Stimulated activated memory B cell treated with anti-CD40 and anti-IgM and Interleukin-4, amounts not matched to agents 10 μg/mL and 1 μg/mL and 100 μg/mL, for 72 hours (primary cell): ENCODE data around the gene CDH12.
"Not testable (repeated sequence)": the region's sequence is repeated elsewhere in the genome, so short reads cannot be mapped to it uniquely, and the experiment has no call there.

ENCODE experiments used
- ATAC-seq: fragments of 150-1000 bp; cut with Tn5 transposase; 2 replicates; pipeline ENCODE4 v1.10.0; 2021
- H3K27ac Mint-ChIP-seq: one replicate; pipeline ENCODE4 v1.8.0; 2022; ENCODE audit warnings: mild to moderate bottlenecking, mixed read lengths
- H3K27me3 Mint-ChIP-seq: one replicate; pipeline ENCODE4 v1.8.0; 2022; ENCODE audit warnings: mixed read lengths
- H3K36me3 Mint-ChIP-seq: one replicate; pipeline ENCODE4 v1.8.0; 2022; ENCODE audit warnings: mixed read lengths
- H3K4me1 Mint-ChIP-seq: one replicate; pipeline ENCODE4 v1.8.0; 2022; ENCODE audit warnings: mixed read lengths
- H3K4me3 Mint-ChIP-seq: one replicate; pipeline ENCODE4 v1.8.0; 2022; ENCODE audit warnings: mild to moderate bottlenecking, moderate library complexity, mixed read lengths
- H3K9me3 Mint-ChIP-seq: one replicate; pipeline ENCODE4 v1.8.0; 2022; ENCODE audit warnings: mixed read lengths

Gene CDH12

GRCh38 chr5:22033066-22033465, 820.1 kb downstream of the CDH12 start:
- no peak overlapping the region for H3K4me3 Mint-ChIP-seq
- no peak overlapping the region for H3K27ac Mint-ChIP-seq
- no peaks in the 10 kb centered on the region for H3K9me3 Mint-ChIP-seq
- no peaks in the 10 kb centered on the region for H3K36me3 Mint-ChIP-seq
- no peaks in the 10 kb centered on the region for H3K27me3 Mint-ChIP-seq
- no peak for ATAC-seq
- no peaks in the 10 kb centered on the region for H3K4me1 Mint-ChIP-seq

DNA sequence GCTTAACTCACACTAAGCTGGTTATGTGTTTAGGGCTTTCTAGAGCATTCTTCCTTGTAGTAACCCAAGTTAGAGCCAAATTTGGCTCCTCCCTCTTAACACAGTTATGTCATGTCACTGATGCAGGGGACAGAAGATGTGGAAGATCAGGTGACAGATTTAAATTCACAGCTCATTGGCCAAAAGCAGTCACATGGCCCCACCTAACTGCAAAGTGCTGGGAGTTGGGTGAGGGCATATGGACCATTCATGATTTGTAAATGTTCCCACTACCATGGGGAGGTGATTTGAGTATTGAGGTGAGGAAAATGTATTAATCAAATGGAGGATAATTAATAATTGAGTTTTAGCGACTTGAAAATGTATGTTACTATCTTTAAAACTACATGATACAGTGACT, 829.4 kb downstream of the CDH12 start:
- no peak for ATAC-seq
- Mint-ChIP-seq H3K9me3 (no peaks in the 10 kb centered on the region), H3K27me3 (no peaks in the 10 kb centered on the region), H3K4me1 (no peaks in the 10 kb centered on the region), H3K36me3 (no peaks in the 10 kb centered on the region), H3K27ac (no peak overlapping the region), H3K4me3 (no peak overlapping the region)

GRCh38 chr5:22012893-22013292, 840.3 kb downstream of the CDH12 start:
- not testable (repeated sequence) for ATAC-seq, H3K4me3 Mint-ChIP-seq, H3K36me3 Mint-ChIP-seq, H3K9me3 Mint-ChIP-seq, H3K27ac Mint-ChIP-seq, H3K4me1 Mint-ChIP-seq, H3K27me3 Mint-ChIP-seq

DNA sequence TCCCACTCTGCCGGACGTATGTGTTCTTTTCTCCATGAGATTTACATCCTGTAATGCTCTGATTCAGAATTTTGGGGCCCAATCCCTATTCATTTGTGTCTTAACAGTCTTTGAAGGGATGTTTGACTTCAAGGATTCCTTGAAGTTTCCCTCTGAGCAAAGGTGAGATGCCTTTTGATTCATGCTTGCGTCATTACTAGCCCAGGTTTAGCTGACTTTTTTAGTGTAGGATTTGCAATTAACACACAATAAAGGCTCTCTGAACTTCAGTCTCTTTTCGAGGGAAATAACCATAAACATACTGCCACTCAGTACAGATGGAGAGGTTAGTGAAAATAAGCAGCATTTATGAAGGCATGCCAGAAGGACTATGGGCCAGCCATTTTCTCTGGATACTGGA, 842.3 kb downstream of the CDH12 start:
- not testable (repeated sequence) for H3K36me3 Mint-ChIP-seq, ATAC-seq, H3K4me1 Mint-ChIP-seq, H3K9me3 Mint-ChIP-seq, H3K27me3 Mint-ChIP-seq, H3K4me3 Mint-ChIP-seq, H3K27ac Mint-ChIP-seq

DNA sequence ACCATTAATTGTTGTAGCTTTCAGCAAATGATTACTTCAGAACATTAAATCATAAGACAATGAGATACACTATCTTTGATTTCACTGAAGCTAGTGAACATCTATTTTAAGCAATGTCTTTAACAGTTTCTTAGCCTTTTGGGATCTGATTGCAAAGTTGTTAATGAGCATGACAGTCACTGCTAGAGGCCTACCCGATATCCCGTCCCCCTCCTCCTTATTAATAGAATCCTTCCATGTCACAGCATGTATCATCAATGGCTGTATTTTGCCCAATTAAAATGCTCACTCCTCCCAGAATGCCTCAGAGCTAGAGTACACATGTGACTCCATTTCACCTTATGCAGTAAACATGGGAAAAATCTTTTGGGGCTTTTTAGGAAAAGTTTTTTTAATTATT, 852.0 kb downstream of the CDH12 start:
- ATAC-seq, H3K36me3 Mint-ChIP-seq, H3K9me3 Mint-ChIP-seq, H3K27ac Mint-ChIP-seq, H3K4me1 Mint-ChIP-seq, H3K4me3 Mint-ChIP-seq, H3K27me3 Mint-ChIP-seq: not testable (repeated sequence)

DNA sequence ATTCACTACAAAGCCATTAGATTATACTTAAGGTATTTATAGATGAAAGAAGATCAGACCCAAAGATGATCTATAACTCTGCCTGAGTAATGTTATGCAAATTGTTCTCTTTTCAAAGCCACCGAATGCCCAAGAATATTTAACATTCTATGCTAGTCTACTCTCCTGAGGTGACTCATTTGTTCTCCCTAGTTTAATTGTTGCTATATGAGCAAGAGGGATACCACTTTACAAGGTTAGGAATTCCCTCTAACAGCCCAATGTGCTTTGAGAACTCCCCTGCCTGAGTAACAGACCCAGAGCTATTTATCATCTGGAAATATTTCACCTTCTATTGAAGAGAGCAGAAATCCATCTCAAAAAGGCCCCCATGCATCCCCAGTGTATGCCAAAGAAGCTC, 867.3 kb downstream of the CDH12 start:
- not testable (repeated sequence) for H3K36me3 Mint-ChIP-seq, ATAC-seq, H3K27ac Mint-ChIP-seq, H3K4me3 Mint-ChIP-seq, H3K9me3 Mint-ChIP-seq, H3K27me3 Mint-ChIP-seq, H3K4me1 Mint-ChIP-seq

DNA sequence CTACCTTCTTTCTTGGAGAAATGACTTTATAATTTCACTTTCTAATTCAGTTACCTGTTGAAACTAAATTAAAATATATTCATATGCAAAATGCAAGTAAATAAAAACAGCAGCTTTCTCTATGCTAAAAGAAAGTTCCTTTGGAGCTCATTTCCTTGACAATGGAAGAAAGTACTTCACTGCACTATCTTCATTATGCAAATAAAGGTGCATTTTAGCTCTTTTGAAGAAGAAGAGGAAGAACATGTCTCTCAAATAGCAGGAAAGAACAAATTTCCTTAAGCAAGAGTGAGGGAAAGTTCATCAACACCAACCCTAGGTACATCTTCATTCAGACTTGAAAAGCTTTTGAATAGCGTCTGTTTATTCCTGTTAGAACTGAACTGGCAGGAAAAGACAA, 901.6 kb downstream of the CDH12 start:
- H3K27ac Mint-ChIP-seq, result not testable (repeated sequence)

GRCh38 chr5:21931116-21931515, 922.0 kb downstream of the CDH12 start:
- Mint-ChIP-seq H3K9me3 (no peaks in the 10 kb centered on the region), H3K4me3 (no peak overlapping the region), H3K36me3 (no peaks in the 10 kb centered on the region), H3K27ac (no peak overlapping the region), H3K27me3 (no peaks in the 10 kb centered on the region), H3K4me1 (no peaks in the 10 kb centered on the region)
- ATAC-seq, result no peak

More for the DNA sequence above, 901.6 kb downstream of the CDH12 start:
- not testable (repeated sequence) for H3K36me3 Mint-ChIP-seq, H3K4me1 Mint-ChIP-seq, ATAC-seq, H3K9me3 Mint-ChIP-seq, H3K27me3 Mint-ChIP-seq, H3K4me3 Mint-ChIP-seq

GRCh38 chr5:21919414-21920022, 933.6 kb downstream of the CDH12 start:
- peaks cover 5% of the 10 kb centered on the region for H3K4me1 Mint-ChIP-seq
- peak; percentile 59 for ATAC-seq
- no peaks in the 10 kb centered on the region for H3K36me3 Mint-ChIP-seq
- H3K9me3 Mint-ChIP-seq, result no peaks in the 10 kb centered on the region
- no peak overlapping the region for H3K4me3 Mint-ChIP-seq
- no peak overlapping the region for H3K27ac Mint-ChIP-seq
- H3K27me3 Mint-ChIP-seq, result no peaks in the 10 kb centered on the region

DNA sequence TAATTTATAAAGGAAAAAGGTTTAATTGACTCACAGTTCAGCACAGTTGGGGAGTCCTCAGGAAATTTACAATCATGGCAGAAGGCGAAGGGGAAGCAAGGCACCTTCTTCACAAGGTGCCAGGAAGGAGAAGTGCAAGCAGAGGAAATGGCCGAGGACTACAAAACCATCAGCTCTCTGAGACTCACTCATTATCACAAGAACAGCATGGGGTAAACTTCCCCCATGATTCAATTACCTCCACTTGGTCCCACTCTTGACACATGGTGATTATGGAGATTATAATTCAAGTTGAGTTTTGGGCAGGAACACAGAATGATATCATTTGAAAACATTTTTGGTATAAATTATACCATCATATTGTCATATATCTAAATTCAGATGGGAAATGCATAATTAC, 934.7 kb downstream of the CDH12 start:
- Mint-ChIP-seq H3K4me3 (no peak overlapping the region), H3K36me3 (no peaks in the 10 kb centered on the region), H3K27ac (no peak overlapping the region), H3K27me3 (no peaks in the 10 kb centered on the region), H3K4me1 (peaks cover 5% of the 10 kb centered on the region), H3K9me3 (no peaks in the 10 kb centered on the region)
- ATAC-seq, result no peak

GRCh38 chr5:21910731-21911130, 942.4 kb downstream of the CDH12 start:
- no peaks in the 10 kb centered on the region for H3K9me3 Mint-ChIP-seq
- no peak overlapping the region for H3K27ac Mint-ChIP-seq
- H3K36me3 Mint-ChIP-seq, result no peaks in the 10 kb centered on the region
- no peak overlapping the region for H3K4me3 Mint-ChIP-seq
- no peaks in the 10 kb centered on the region for H3K27me3 Mint-ChIP-seq
- ATAC-seq, result no peak
- H3K4me1 Mint-ChIP-seq, result no peaks in the 10 kb centered on the region

- Mint-ChIP-seq H3K4me1 (no peaks in the 10 kb centered on the region), H3K4me3 (no peak overlapping the region), H3K27me3 (no peaks in the 10 kb centered on the region), H3K36me3 (no peaks in the 10 kb centered on the region), H3K9me3 (no peaks in the 10 kb centered on the region), H3K27ac (no peak overlapping the region)
- no peak for ATAC-seq
Observed at GRCh38 chr5:21895766-21896350, 957.3 kb downstream of the CDH12 start.

- Mint-ChIP-seq H3K27me3 (no peaks in the 10 kb centered on the region), H3K9me3 (no peaks in the 10 kb centered on the region), H3K4me3 (no peak overlapping the region), H3K27ac (no peak overlapping the region), H3K36me3 (no peaks in the 10 kb centered on the region), H3K4me1 (no peaks in the 10 kb centered on the region)
- ATAC-seq, result no peak
Observed at GRCh38 chr5:21893161-21893560, 960.0 kb downstream of the CDH12 start.

- ATAC-seq, result no peak
- Mint-ChIP-seq H3K36me3 (no peaks in the 10 kb centered on the region), H3K4me1 (no peaks in the 10 kb centered on the region), H3K27ac (no peak overlapping the region), H3K4me3 (no peak overlapping the region), H3K9me3 (no peaks in the 10 kb centered on the region), H3K27me3 (no peaks in the 10 kb centered on the region)
Observed at GRCh38 chr5:21889581-21889980, 963.6 kb downstream of the CDH12 start.

DNA sequence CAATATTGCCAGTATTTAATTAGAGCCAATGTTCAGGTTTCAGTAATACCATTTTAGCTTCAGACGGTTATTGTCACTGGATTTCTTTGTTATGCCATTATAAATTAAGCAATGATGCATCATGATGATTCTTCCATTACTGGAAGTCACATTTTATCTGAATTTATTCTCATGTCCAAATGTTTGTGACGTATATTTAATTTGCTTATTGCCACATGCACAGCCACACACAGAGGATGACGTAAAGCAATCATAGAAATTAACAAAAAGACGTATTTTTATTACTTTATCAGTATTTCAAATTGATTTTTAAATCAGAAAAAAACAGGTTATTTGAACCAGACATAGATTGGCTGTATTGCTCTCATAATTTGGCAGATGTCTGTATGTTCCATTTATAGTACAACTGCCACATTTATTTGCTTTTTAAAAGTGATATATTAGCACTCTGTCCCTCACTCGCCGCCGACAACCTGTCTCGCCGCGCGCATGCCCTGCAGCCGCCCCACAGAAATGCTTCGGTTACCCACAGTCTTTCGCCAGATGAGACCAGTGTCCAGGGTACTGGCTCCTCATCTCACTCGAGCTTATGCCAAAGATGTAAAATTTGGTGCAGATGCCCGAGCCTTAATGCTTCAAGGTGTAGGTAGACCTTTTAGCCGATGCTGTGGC, 970.9 kb downstream of the CDH12 start:
- H3K36me3 Mint-ChIP-seq, result no peaks in the 10 kb centered on the region
- no peak overlapping the region for H3K27ac Mint-ChIP-seq
- no peaks in the 10 kb centered on the region for H3K4me1 Mint-ChIP-seq
- H3K9me3 Mint-ChIP-seq, result peaks cover 6% of the 10 kb centered on the region
- no peak for ATAC-seq
- H3K27me3 Mint-ChIP-seq, result no peaks in the 10 kb centered on the region
- no peak overlapping the region for H3K4me3 Mint-ChIP-seq

DNA sequence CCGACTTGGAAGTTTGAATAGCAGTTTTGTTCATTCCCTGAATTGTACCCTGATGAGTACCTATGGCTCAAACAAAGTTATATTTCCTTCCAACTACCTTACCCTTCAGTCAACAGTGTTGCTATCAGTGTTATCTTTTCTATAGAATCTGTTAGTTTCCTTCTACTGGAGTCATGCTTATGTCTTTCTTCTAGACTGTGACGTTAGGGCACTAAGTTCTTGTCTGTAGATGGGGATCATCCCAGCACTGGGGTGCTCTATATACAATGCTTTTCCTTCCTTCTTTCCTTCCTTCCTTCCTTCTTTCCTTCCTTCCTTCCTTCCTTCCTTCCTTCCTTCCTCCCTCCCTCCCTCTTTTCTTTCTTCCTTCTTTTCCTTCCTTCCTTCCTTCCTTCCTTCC, 973.0 kb downstream of the CDH12 start:
- no peak overlapping the region for H3K4me3 Mint-ChIP-seq
- H3K4me1 Mint-ChIP-seq, result no peaks in the 10 kb centered on the region
- no peak overlapping the region for H3K27ac Mint-ChIP-seq
- no peaks in the 10 kb centered on the region for H3K27me3 Mint-ChIP-seq
- no peak for ATAC-seq
- peaks cover 9% of the 10 kb centered on the region for H3K9me3 Mint-ChIP-seq
- no peaks in the 10 kb centered on the region for H3K36me3 Mint-ChIP-seq
